Body of pancreas (tissue), 4 donors: ENCODE results near the gene FAM234B. TPM values are rescaled to one million over a fixed set of nuclear protein-coding genes. Genes with fewer than 3 reads are reported as not detected.

ENCODE experiments used
- ATAC-seq: fragments of 150-250 bp; one replicate; pipeline ENCODE4 v1.9.1; 2016
- DNase-seq, 4 donors: peaks; one replicate each; pipeline ENCODE4 v3.0.0-alpha.2; 2019
- H3K27ac ChIP-seq, 4 donors: fragments of 200-600 bp; sonication (generic); 1 replicate in 3 of 4; 2 replicates in 1 of 4; pipeline versions ENCODE4 v1.5.1 to v1.6.1; 2016 to 2019; ENCODE audit warnings: mild to moderate bottlenecking in 1 of 4, mixed read lengths in 1 of 4, moderate library complexity in 1 of 4
- H3K27me3 ChIP-seq, 2 donors: fragments of 200-600 bp; sonication (generic); one replicate each; pipeline ENCODE4 v1.6.0; 2016; ENCODE audit warnings: mild to moderate bottlenecking in 1 of 2
- H3K36me3 ChIP-seq, 2 donors: fragments of 200-600 bp; sonication (generic); replicated peaks in 1 of 2; 2 replicates each; pipeline ENCODE4 v1.5.1; 2016; ENCODE audit warnings: low read depth in 2 of 2; ENCODE audit not compliant: insufficient read depth in 1 of 2
- H3K4me1 ChIP-seq: fragments of 200-600 bp; sonication (generic); one replicate; pipeline ENCODE4 v1.6.0; 2016
- H3K4me3 ChIP-seq, 2 donors: fragments of 200-600 bp; sonication (generic); 1 replicate in 1 of 2; 2 replicates in 1 of 2; pipeline ENCODE4 v1.5.1; 2016 to 2019
- H3K9me3 ChIP-seq, 3 donors: fragments of 200-600 bp; sonication (generic); 1 replicate in 2 of 3; 2 replicates in 1 of 3; pipeline ENCODE4 v1.5.1; 2016
- CTCF ChIP-seq, 7 experiments: fragments of 450-650 bp in 4 of 7; fragments of 200-600 bp in 3 of 7; sonication (generic) in 3 of 7; IDR thresholded peaks; one replicate each; pipeline ENCODE4 v1.5.1; 2016 to 2019; ENCODE audit warnings: antibody characterized with exemption in 7 of 7
- POLR2A ChIP-seq, 3 donors: fragments of 450-650 bp; IDR thresholded peaks; one replicate each; pipeline ENCODE4 v1.6.1; 2016; ENCODE audit warnings: antibody characterized with exemption in 3 of 3, mild to moderate bottlenecking in 2 of 3
- WGBS, 2 donors: methylation state at CpG; one replicate each; pipeline ENCODE4 v1.1.5; 2017; 5-methylcytosine and 5-hydroxymethylcytosine counted together
- intact Hi-C: fragments of 100-400 bp; cut with DNase I; formaldehyde crosslinking; loops from one replicate; pipeline ENCODE4 v1.15.1; 2023
- total RNA-seq, 2 donors: library from RNA; depleted of rRNA; stranded (reverse); fragments of >200 nt; gene quantifications; one replicate each; pipeline ENCODE4 v1.1.0, GENCODE V29; 2016

FAM234B gene
- total RNA-seq, 2 donors from 2014 or later = 8.0 to 9.6 TPM

GRCh38 chr12:13100605-13100881, 56.4 kb downstream of the FAM234B start:
- DNase-seq = no peak
- Histone ChIP-seq H3K27me3 (no peaks in the 10 kb centered on the region), H3K27ac (peak overlapping the region in 3 of 4 donors; percentile 64 to 92 (median 86)), H3K36me3 (no peaks in the 10 kb centered on the region), H3K4me1 (peaks cover 30% of the 10 kb centered on the region), H3K4me3 (no peak overlapping the region), H3K9me3 (no peaks in the 10 kb centered on the region)
- TF ChIP-seq CTCF (IDR thresholded peaks at IDR 0.05) = no peak
- 13 to 21% methylated on average over 6 of the region's 6 CpGs for WGBS, 2 donors
- intact Hi-C loops = no loop called here
- ATAC-seq = no peak

GRCh38 chr12:13100882-13101769, 56.9 kb downstream of the FAM234B start:
- DNase-seq (peak; percentile 88 to 91 (median 89)), ATAC-seq (peak; percentile 89)
- no peaks in the 10 kb centered on the region for H3K9me3 ChIP-seq
- TF ChIP-seq POLR2A (IDR thresholded peaks at IDR 0.05) (peak; percentile 47 to 72 (median 62)), CTCF (IDR thresholded peaks at IDR 0.05) (peak in 3 of 7 experiments; percentile 2 to 10 (median 7))
- peak overlapping the region; percentile 24 to 48 for H3K4me3 ChIP-seq
- WGBS, 2 donors = 4% methylated on average over 46 to 52 of the region's 79 CpGs
- peak overlapping the region; percentile 32 to 92 (median 75) for H3K27ac ChIP-seq
- no peaks in the 10 kb centered on the region for H3K27me3 ChIP-seq
- H3K4me1 ChIP-seq = peaks cover 25% of the 10 kb centered on the region
- intact Hi-C loops = no loop called here
- no peaks in the 10 kb centered on the region for H3K36me3 ChIP-seq

- DNase-seq (peak in 2 of 4 donors; percentile 41 to 53), ATAC-seq (no peak)
- Histone ChIP-seq H3K27ac (peak overlapping the region; percentile 32 to 92 (median 75)), H3K36me3 (no peaks in the 10 kb centered on the region), H3K27me3 (no peaks in the 10 kb centered on the region), H3K4me3 (no peak overlapping the region), H3K4me1 (peaks cover 25% of the 10 kb centered on the region), H3K9me3 (no peaks in the 10 kb centered on the region)
- intact Hi-C loops = no loop called here
- WGBS, 2 donors = 30 to 35% methylated on average over 10 of the region's 10 CpGs
- TF ChIP-seq POLR2A (IDR thresholded peaks at IDR 0.05) = no peak
- TF ChIP-seq CTCF (IDR thresholded peaks at IDR 0.05) = no peak
These were observed 57.7 kb downstream of the FAM234B start for GRCh38 chr12:13101821-13102375.

GRCh38 chr12:13102461-13103195, 58.4 kb downstream of the FAM234B start:
- WGBS, 2 donors = 68 to 76% methylated on average over 7 of the region's 7 CpGs
- no peak for DNase-seq
- Histone ChIP-seq H3K4me3 (no peak overlapping the region), H3K36me3 (no peaks in the 10 kb centered on the region), H3K27me3 (no peaks in the 10 kb centered on the region), H3K4me1 (peaks cover 22% of the 10 kb centered on the region), H3K27ac (peak overlapping the region in 2 of 4 donors; percentile 86 to 92), H3K9me3 (no peaks in the 10 kb centered on the region)
- intact Hi-C loops = no loop called here
- TF ChIP-seq CTCF (IDR thresholded peaks at IDR 0.05) (no peak), POLR2A (IDR thresholded peaks at IDR 0.05) (no peak)
- ATAC-seq = no peak
